CD8-positive, alpha-beta memory T cell (primary cell): ENCODE measurements around the gene MOB2. TPM values are rescaled to one million over a fixed set of nuclear protein-coding genes. Genes with fewer than 3 reads are reported as not detected.
"Not testable (repeated sequence)": the region's sequence is repeated elsewhere in the genome, so short reads cannot be mapped to it uniquely, and the experiment has no call there.

Source experiments
- CTCF ChIA-PET: fragments of 350-600 bp; sonication (Branson Sonifier 250); formaldehyde crosslinking; loops from one replicate; lab custom pipeline; 2021; ENCODE audit warnings: antibody characterized with exemption; lab: Charles Lee
- POLR2A ChIA-PET: fragments of 350-600 bp; sonication (Branson Sonifier 250); formaldehyde crosslinking; loops from one replicate; lab custom pipeline; 2021; ENCODE audit warnings: antibody characterized with exemption; lab: Charles Lee
- DNase-seq, 5 donors: peaks; one replicate each; pipeline versions ENCODE4 v3.0.0 to v3.0.0-alpha.2; 2020 to 2022; ENCODE audit warnings: mixed read lengths in 1 of 5
- H3K27ac ChIP-seq: one replicate; pipeline ENCODE4 v1.7.0; 2013; ENCODE audit warnings: low read depth, mild to moderate bottlenecking, low read length, moderate library complexity
- H3K27me3 ChIP-seq: 2 replicates; pipeline ENCODE4 v1.7.0; 2013; ENCODE audit warnings: low read length, mild to moderate bottlenecking; ENCODE audit not compliant: insufficient read depth, poor library complexity, severe bottlenecking
- H3K36me3 ChIP-seq: 2 replicates; pipeline ENCODE4 v1.7.0; 2013; ENCODE audit warnings: mild to moderate bottlenecking, low read length, moderate library complexity; ENCODE audit not compliant: insufficient read depth
- H3K4me1 ChIP-seq: 2 replicates; pipeline ENCODE4 v1.7.0; 2013; ENCODE audit warnings: mild to moderate bottlenecking, low read length, moderate library complexity; ENCODE audit not compliant: insufficient read depth
- H3K4me3 ChIP-seq: 2 replicates; pipeline ENCODE4 v1.7.0; 2013; ENCODE audit warnings: mild to moderate bottlenecking, low read length
- H3K9me3 ChIP-seq: 2 replicates; pipeline ENCODE4 v1.7.0; 2013; ENCODE audit warnings: mild to moderate bottlenecking, low read length
- H3K27ac Mint-ChIP-seq, 8 donors: one replicate each; pipeline ENCODE4 v1.8.0; 2020 to 2021; ENCODE audit warnings: mixed read lengths in 8 of 8, mild to moderate bottlenecking in 6 of 8, inconsistent platforms in 3 of 8, moderate library complexity in 3 of 8
- H3K27me3 Mint-ChIP-seq, 2 donors: one replicate each; pipeline ENCODE4 v1.8.0; 2020 to 2021; ENCODE audit warnings: mixed read lengths in 2 of 2, mild to moderate bottlenecking in 1 of 2, moderate library complexity in 1 of 2
- H3K36me3 Mint-ChIP-seq, 3 donors: one replicate each; pipeline ENCODE4 v1.8.0; 2020 to 2021; ENCODE audit warnings: mixed read lengths in 3 of 3, inconsistent platforms in 1 of 3, mild to moderate bottlenecking in 1 of 3
- H3K4me1 Mint-ChIP-seq, 3 donors: one replicate each; pipeline ENCODE4 v1.8.0; 2020 to 2021; ENCODE audit warnings: mixed read lengths in 3 of 3, inconsistent platforms in 1 of 3, mild to moderate bottlenecking in 1 of 3
- H3K4me3 Mint-ChIP-seq, 7 donors: one replicate each; pipeline ENCODE4 v1.8.0; 2020 to 2021; ENCODE audit warnings: mixed read lengths in 7 of 7, mild to moderate bottlenecking in 6 of 7, moderate library complexity in 4 of 7, inconsistent platforms in 2 of 7
- H3K9me3 Mint-ChIP-seq, 5 donors: one replicate each; pipeline ENCODE4 v1.8.0; 2020 to 2022; ENCODE audit warnings: mixed read lengths in 5 of 5, mild to moderate bottlenecking in 3 of 5, moderate library complexity in 2 of 5, inconsistent platforms in 1 of 5
- polyA plus RNA-seq: library from polyadenylated mRNA; unstranded; fragments of 300-500 nt; fragmentation: Illumina TruSeq; gene quantifications from one replicate; pipeline ENCODE4 v1.2.3, GENCODE V29; 2021
- total RNA-seq, 2 experiments: library from RNA; stranded (reverse); gene quantifications; one replicate each; pipeline ENCODE4 v1.2.3, GENCODE V29; 2021

The MOB2 gene
- total and polyA plus RNA-seq, 3 experiments from 2014 or later = 26.6 to 67.4 (median 28.7) TPM

- Histone ChIP-seq H3K36me3 (no peaks in the 10 kb centered on the region), H3K4me3 (no peak overlapping the region), H3K9me3 (no peaks in the 10 kb centered on the region), H3K27ac (no peak overlapping the region), H3K27me3 (no peaks in the 10 kb centered on the region), H3K4me1 (no peaks in the 10 kb centered on the region)
- CTCF ChIA-PET = no interaction called here
- Mint-ChIP-seq H3K27me3 (no peaks in the 10 kb centered on the region), H3K4me3 (no peak overlapping the region), H3K27ac (no peak overlapping the region), H3K9me3 (no peaks in the 10 kb centered on the region), H3K4me1 (no peaks in the 10 kb centered on the region), H3K36me3 (no peaks in the 10 kb centered on the region)
- POLR2A ChIA-PET = no interaction called here
- DNase-seq = no peak
Observed at GRCh38 chr11:1438967-1439330, 47.6 kb downstream of the MOB2 start.

GRCh38 chr11:1438261-1438966 lies 48.2 kb downstream of the MOB2 start:
- H3K27ac Mint-ChIP-seq = no peak overlapping the region
- Histone ChIP-seq H3K9me3 (no peaks in the 10 kb centered on the region), H3K27me3 (no peaks in the 10 kb centered on the region), H3K4me3 (no peak overlapping the region), H3K36me3 (no peaks in the 10 kb centered on the region), H3K27ac (no peak overlapping the region), H3K4me1 (no peaks in the 10 kb centered on the region)
- H3K9me3 Mint-ChIP-seq = no peaks in the 10 kb centered on the region
- H3K36me3 Mint-ChIP-seq = no peaks in the 10 kb centered on the region
- no peaks in the 10 kb centered on the region for H3K4me1 Mint-ChIP-seq
- ChIA-PET CTCF (no interaction called here), POLR2A (no interaction called here)
- no peak for DNase-seq
- no peaks in the 10 kb centered on the region for H3K27me3 Mint-ChIP-seq
- H3K4me3 Mint-ChIP-seq = no peak overlapping the region

GRCh38 chr11:1437500-1437899 lies 49.1 kb downstream of the MOB2 start:
- Mint-ChIP-seq H3K4me1 (no peaks in the 10 kb centered on the region), H3K4me3 (no peak overlapping the region), H3K27ac (no peak overlapping the region), H3K27me3 (no peaks in the 10 kb centered on the region), H3K9me3 (no peaks in the 10 kb centered on the region), H3K36me3 (no peaks in the 10 kb centered on the region)
- DNase-seq = no peak
- CTCF ChIA-PET = no interaction called here
- Histone ChIP-seq H3K36me3 (no peaks in the 10 kb centered on the region), H3K27me3 (no peaks in the 10 kb centered on the region), H3K9me3 (no peaks in the 10 kb centered on the region), H3K4me3 (no peak overlapping the region), H3K27ac (no peak overlapping the region), H3K4me1 (no peaks in the 10 kb centered on the region)
- POLR2A ChIA-PET = no interaction called here

GRCh38 chr11:1436468-1437039 lies 50.0 kb downstream of the MOB2 start:
- no peaks in the 10 kb centered on the region for H3K27me3 ChIP-seq
- H3K36me3 Mint-ChIP-seq = no peaks in the 10 kb centered on the region
- H3K36me3 ChIP-seq = no peaks in the 10 kb centered on the region
- H3K4me3 ChIP-seq = no peak overlapping the region
- H3K27ac ChIP-seq = no peak overlapping the region
- DNase-seq = no peak
- H3K4me3 Mint-ChIP-seq = no peak overlapping the region
- CTCF ChIA-PET = interaction anchor here (1.6 kb wide), 1 partner anchor 9 kb away, joined by 3 read pairs; no protein-coding TSS in a partner anchor
- POLR2A ChIA-PET = interaction anchor here (0.6 to 0.7 kb wide), 2 partner anchors 22 to 33 kb away, joined by 3 to 4 read pairs; no protein-coding TSS in a partner anchor
- H3K4me1 Mint-ChIP-seq = no peaks in the 10 kb centered on the region
- no peaks in the 10 kb centered on the region for H3K9me3 Mint-ChIP-seq
- H3K27me3 Mint-ChIP-seq = no peaks in the 10 kb centered on the region
- H3K27ac Mint-ChIP-seq = no peak overlapping the region
- no peaks in the 10 kb centered on the region for H3K9me3 ChIP-seq
- no peaks in the 10 kb centered on the region for H3K4me1 ChIP-seq

GRCh38 chr11:1435820-1436467 lies 50.6 kb downstream of the MOB2 start:
- no peaks in the 10 kb centered on the region for H3K36me3 Mint-ChIP-seq
- CTCF ChIA-PET = interaction anchor here (1.6 kb wide), 1 partner anchor 8 kb away, joined by 3 read pairs; no protein-coding TSS in a partner anchor

GRCh38 chr11:1435479-1435819 lies 51.1 kb downstream of the MOB2 start:
- H3K9me3 ChIP-seq, H3K4me3 ChIP-seq, POLR2A ChIA-PET, H3K27me3 ChIP-seq, H3K4me3 Mint-ChIP-seq, DNase-seq, H3K9me3 Mint-ChIP-seq, H3K27ac ChIP-seq, H3K4me1 ChIP-seq, H3K36me3 ChIP-seq, H3K4me1 Mint-ChIP-seq, H3K27me3 Mint-ChIP-seq, H3K36me3 Mint-ChIP-seq: not testable (repeated sequence)
- CTCF ChIA-PET = interaction anchor here (1.6 kb wide), 1 partner anchor 8 kb away, joined by 3 read pairs; no protein-coding TSS in a partner anchor
- H3K27ac Mint-ChIP-seq = peak overlapping the region in 1 of 8 donors; percentile 47

More at GRCh38 chr11:1435820-1436467, 50.6 kb downstream of the MOB2 start:
- POLR2A ChIA-PET = interaction anchor here (0.6 to 0.7 kb wide), 2 partner anchors 23 to 34 kb away, joined by 3 to 4 read pairs; no protein-coding TSS in a partner anchor
- H3K4me1 Mint-ChIP-seq = no peaks in the 10 kb centered on the region
- Histone ChIP-seq H3K27me3 (no peaks in the 10 kb centered on the region), H3K27ac (no peak overlapping the region), H3K36me3 (no peaks in the 10 kb centered on the region), H3K4me1 (no peaks in the 10 kb centered on the region), H3K4me3 (no peak overlapping the region), H3K9me3 (no peaks in the 10 kb centered on the region)
- no peaks in the 10 kb centered on the region for H3K9me3 Mint-ChIP-seq
- H3K27me3 Mint-ChIP-seq = no peaks in the 10 kb centered on the region
- no peak for DNase-seq
- peak overlapping the region in 1 of 8 donors; percentile 47 for H3K27ac Mint-ChIP-seq
- no peak overlapping the region for H3K4me3 Mint-ChIP-seq

GRCh38 chr11:1433977-1434640 lies 52.5 kb downstream of the MOB2 start:
- Histone ChIP-seq H3K4me1 (no peaks in the 10 kb centered on the region), H3K4me3 (no peak overlapping the region), H3K27me3 (no peaks in the 10 kb centered on the region), H3K36me3 (no peaks in the 10 kb centered on the region), H3K9me3 (no peaks in the 10 kb centered on the region), H3K27ac (no peak overlapping the region)
- Mint-ChIP-seq H3K27me3 (no peaks in the 10 kb centered on the region), H3K4me1 (no peaks in the 10 kb centered on the region), H3K4me3 (no peak overlapping the region), H3K27ac (no peak overlapping the region), H3K9me3 (no peaks in the 10 kb centered on the region), H3K36me3 (no peaks in the 10 kb centered on the region)
- ChIA-PET CTCF (no interaction called here), POLR2A (no interaction called here)
- DNase-seq = no peak

- Mint-ChIP-seq H3K27ac (no peak overlapping the region), H3K4me1 (no peaks in the 10 kb centered on the region), H3K36me3 (no peaks in the 10 kb centered on the region), H3K27me3 (no peaks in the 10 kb centered on the region), H3K4me3 (no peak overlapping the region), H3K9me3 (no peaks in the 10 kb centered on the region)
- Histone ChIP-seq H3K9me3 (no peaks in the 10 kb centered on the region), H3K27me3 (no peaks in the 10 kb centered on the region), H3K36me3 (no peaks in the 10 kb centered on the region), H3K27ac (no peak overlapping the region), H3K4me1 (no peaks in the 10 kb centered on the region), H3K4me3 (no peak overlapping the region)
- POLR2A ChIA-PET = interaction anchor here (0.5 kb wide), 1 partner anchor 545 kb away, joined by 7 read pairs; no protein-coding TSS in a partner anchor
- DNase-seq = no peak
- CTCF ChIA-PET = no interaction called here
Observed at GRCh38 chr11:1433568-1433967, 53.0 kb downstream of the MOB2 start.
